Ascending aorta (tissue), 2 donors: ENCODE measurements around the gene ME1. TPM values are rescaled to one million over a fixed set of nuclear protein-coding genes. Genes with fewer than 3 reads are reported as not detected.

ENCODE experiments used
- DNase-seq, 2 donors: peaks; one replicate each; pipeline ENCODE4 v3.0.0-alpha.2; 2019; ENCODE audit warnings: low spot score in 2 of 2
- H3K27ac ChIP-seq, 2 donors: fragments of 200-600 bp; sonication (generic); one replicate each; pipeline ENCODE4 v1.5.1; 2016 to 2017; ENCODE audit warnings: mild to moderate bottlenecking in 1 of 2
- H3K27me3 ChIP-seq: fragments of 200-600 bp; sonication (generic); one replicate; pipeline ENCODE4 v1.5.1; 2017
- H3K36me3 ChIP-seq, 2 donors: fragments of 200-600 bp; sonication (generic); one replicate each; pipeline ENCODE4 v1.5.1; 2016
- H3K4me1 ChIP-seq, 2 donors: fragments of 200-600 bp; sonication (generic); one replicate each; pipeline ENCODE4 v1.5.1; 2016 to 2017; ENCODE audit warnings: mild to moderate bottlenecking in 1 of 2
- H3K4me3 ChIP-seq, 2 donors: fragments of 200-600 bp; sonication (generic); one replicate each; pipeline ENCODE4 v1.5.1; 2016 to 2017; ENCODE audit warnings: mild to moderate bottlenecking in 1 of 2
- H3K9me3 ChIP-seq, 2 donors: fragments of 200-600 bp; sonication (generic); one replicate each; pipeline ENCODE4 v1.5.1; 2016
- intact Hi-C: fragments of 100-400 bp; cut with DNase I; formaldehyde crosslinking; loops from one replicate; pipeline ENCODE4 v1.15.1; 2023
- total RNA-seq: library from RNA; depleted of rRNA; stranded (reverse); fragments of >200 nt; gene quantifications from one replicate; pipeline ENCODE4 v1.1.0, GENCODE V29; 2016
- TF ChIP-seq, protein P1 (sequence below), 3 experiments: fragments of 200-600 bp in 2 of 3; fragments of 450-650 bp in 1 of 3; sonication (generic) in 2 of 3; IDR thresholded peaks; one replicate each; pipeline ENCODE4 v1.5.1; 2016 to 2019; ENCODE audit warnings: antibody characterized with exemption in 3 of 3, mild to moderate bottlenecking in 1 of 3, moderate library complexity in 1 of 3

Gene ME1
- total RNA-seq, 1 donor from 2014 or later, result 8.4 TPM

DNA sequence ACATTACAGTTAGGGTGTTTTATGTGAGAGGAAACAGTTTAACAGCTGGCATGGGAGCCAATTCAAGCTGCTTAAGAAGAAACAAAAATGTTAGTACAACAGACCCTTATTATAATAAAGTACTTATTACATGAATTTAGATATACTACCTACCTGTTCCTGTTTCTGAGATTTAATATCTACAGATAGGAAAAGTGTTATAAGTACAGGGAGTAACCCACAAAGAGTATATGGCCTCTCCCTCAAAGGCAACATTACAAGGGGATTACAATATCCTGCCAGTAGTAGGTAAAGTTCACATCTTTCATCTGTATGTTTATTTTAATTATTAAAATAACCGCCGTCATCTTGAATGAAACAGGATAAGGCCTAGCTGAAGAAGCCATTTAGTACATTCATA lies 1.8 kb upstream of the ME1 start:
- H3K4me1 ChIP-seq, result peaks cover 0 to 7% of the 10 kb centered on the region in 2 donors
- no peak overlapping the region for H3K27ac ChIP-seq
- no peaks in the 10 kb centered on the region for H3K36me3 ChIP-seq
- TF ChIP-seq, protein P1, sequence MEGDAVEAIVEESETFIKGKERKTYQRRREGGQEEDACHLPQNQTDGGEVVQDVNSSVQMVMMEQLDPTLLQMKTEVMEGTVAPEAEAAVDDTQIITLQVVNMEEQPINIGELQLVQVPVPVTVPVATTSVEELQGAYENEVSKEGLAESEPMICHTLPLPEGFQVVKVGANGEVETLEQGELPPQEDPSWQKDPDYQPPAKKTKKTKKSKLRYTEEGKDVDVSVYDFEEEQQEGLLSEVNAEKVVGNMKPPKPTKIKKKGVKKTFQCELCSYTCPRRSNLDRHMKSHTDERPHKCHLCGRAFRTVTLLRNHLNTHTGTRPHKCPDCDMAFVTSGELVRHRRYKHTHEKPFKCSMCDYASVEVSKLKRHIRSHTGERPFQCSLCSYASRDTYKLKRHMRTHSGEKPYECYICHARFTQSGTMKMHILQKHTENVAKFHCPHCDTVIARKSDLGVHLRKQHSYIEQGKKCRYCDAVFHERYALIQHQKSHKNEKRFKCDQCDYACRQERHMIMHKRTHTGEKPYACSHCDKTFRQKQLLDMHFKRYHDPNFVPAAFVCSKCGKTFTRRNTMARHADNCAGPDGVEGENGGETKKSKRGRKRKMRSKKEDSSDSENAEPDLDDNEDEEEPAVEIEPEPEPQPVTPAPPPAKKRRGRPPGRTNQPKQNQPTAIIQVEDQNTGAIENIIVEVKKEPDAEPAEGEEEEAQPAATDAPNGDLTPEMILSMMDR (IDR thresholded peaks at IDR 0.05), result no peak
- intact Hi-C loops, result loop anchor here (5.0 kb wide), 2 partner anchors 210 to 365 kb away; partner anchors contain the start of genes DOP1A and UBE3D
- no peak overlapping the region for H3K4me3 ChIP-seq
- H3K27me3 ChIP-seq, result no peaks in the 10 kb centered on the region
- no peak for DNase-seq
- H3K9me3 ChIP-seq, result no peaks in the 10 kb centered on the region

DNA sequence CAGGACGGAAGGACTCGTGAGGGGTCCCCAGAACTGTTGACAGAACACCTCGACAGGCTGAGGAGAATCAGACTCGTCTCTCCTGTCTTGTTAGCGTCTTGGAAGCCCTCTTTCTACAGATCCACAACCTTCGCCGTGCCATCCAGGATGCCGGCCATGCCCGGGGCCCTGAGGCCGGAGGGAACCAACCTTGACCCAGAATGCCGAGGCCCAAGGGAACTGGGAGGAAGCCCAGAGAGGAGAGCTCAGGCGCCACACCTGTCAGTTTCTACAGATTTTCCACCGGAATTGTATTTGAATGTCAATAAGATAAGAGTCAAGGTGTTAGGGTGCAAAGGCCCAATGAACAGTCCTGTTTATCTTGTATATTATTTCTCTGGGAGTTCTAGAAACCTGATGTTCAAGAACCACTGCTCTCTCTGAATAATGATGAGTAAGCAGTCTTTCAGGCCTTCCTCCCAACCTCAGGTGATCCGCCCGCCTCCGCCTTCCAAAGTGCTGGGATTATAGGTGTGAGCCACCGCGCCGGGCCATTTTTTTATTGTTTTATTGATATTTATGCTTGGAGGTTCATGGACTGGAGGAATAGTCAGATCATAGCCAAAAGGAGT lies 799 bp upstream of the ME1 start:
- Histone ChIP-seq H3K4me1 (peaks cover 0 to 8% of the 10 kb centered on the region in 2 donors), H3K9me3 (no peaks in the 10 kb centered on the region), H3K4me3 (peak overlapping the region; percentile 79 to 85), H3K27ac (peak overlapping the region; percentile 68 to 76), H3K36me3 (no peaks in the 10 kb centered on the region), H3K27me3 (no peaks in the 10 kb centered on the region)
- no peak for DNase-seq
- intact Hi-C loops, result loop anchor here (5.0 kb wide), 2 partner anchors 209 to 364 kb away; partner anchors contain the start of genes DOP1A and UBE3D
- TF ChIP-seq, protein P1 (IDR thresholded peaks at IDR 0.05), result no peak

DNA sequence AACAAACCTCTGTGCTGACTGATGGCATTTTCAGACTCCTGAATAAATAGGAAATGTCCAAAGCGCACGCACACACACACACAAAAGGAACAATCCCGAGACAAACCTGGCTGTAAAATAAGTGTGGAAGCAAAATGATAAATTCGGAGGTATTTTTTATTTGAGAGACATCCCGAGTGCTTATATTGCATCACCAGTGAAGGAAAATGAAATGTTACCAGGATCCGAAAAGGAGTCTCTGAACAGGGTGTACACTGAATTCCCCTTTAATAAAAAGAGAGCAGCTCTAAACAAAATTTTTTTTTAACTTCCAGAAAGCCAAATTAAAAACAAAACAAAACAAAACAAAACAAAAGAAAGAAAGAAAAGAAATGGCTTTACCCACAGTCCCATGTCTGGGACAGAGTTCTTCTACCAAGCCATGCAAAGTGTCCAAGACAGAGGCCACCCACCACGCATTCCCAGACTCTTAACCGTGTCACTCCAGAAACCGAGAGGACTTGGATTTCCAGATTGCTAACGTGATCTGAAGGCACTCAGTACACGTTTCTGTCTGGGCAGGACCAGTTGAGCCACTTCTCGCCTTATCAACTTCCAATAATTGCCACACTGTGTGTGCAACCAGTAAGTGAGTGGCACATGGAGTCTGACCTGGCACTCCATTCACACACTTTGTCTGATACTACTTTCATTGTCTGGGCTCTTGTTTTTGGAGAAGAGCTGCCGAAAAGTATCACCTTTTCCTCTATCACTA lies 817 bp downstream of the ME1 start:
- Histone ChIP-seq H3K9me3 (no peaks in the 10 kb centered on the region), H3K4me3 (peak overlapping the region; percentile 79 to 85), H3K36me3 (no peaks in the 10 kb centered on the region), H3K27ac (peak overlapping the region; percentile 68 to 76), H3K4me1 (peaks cover 0 to 8% of the 10 kb centered on the region in 2 donors), H3K27me3 (no peaks in the 10 kb centered on the region)
- TF ChIP-seq, protein P1 (IDR thresholded peaks at IDR 0.05), result no peak
- DNase-seq, result peak in 1 of 2 donors; percentile 64
- intact Hi-C loops, result loop anchor here (5.0 kb wide), 2 partner anchors 208 to 363 kb away; partner anchors contain the start of genes DOP1A and UBE3D

DNA sequence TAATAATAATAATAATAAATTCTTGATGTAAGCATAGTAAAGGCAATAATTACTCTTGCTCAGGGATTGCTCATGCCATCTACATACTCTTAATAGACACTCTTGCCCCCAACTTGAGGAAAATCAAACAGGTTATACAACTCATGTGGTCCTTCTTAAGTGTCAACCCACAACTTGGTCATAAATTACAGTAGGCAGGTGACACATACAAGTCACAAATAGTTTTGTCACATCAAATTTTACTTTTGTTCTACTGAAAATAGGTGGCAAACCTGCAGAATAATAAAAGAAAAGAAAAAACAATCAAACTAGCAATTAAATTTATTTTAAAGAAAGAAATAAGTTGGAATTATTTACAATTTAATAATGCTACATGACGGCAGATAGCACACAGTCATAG lies 1.6 kb downstream of the ME1 start:
- H3K36me3 ChIP-seq, result no peaks in the 10 kb centered on the region
- no peak overlapping the region for H3K27ac ChIP-seq
- peak overlapping the region; percentile 79 to 85 for H3K4me3 ChIP-seq
- peaks cover 0 to 8% of the 10 kb centered on the region in 2 donors for H3K4me1 ChIP-seq
- intact Hi-C loops, result no loop called here
- TF ChIP-seq, protein P1 (IDR thresholded peaks at IDR 0.05), result no peak
- no peaks in the 10 kb centered on the region for H3K27me3 ChIP-seq
- no peak for DNase-seq
- H3K9me3 ChIP-seq, result peaks cover 0 to 8% of the 10 kb centered on the region in 2 donors

DNA sequence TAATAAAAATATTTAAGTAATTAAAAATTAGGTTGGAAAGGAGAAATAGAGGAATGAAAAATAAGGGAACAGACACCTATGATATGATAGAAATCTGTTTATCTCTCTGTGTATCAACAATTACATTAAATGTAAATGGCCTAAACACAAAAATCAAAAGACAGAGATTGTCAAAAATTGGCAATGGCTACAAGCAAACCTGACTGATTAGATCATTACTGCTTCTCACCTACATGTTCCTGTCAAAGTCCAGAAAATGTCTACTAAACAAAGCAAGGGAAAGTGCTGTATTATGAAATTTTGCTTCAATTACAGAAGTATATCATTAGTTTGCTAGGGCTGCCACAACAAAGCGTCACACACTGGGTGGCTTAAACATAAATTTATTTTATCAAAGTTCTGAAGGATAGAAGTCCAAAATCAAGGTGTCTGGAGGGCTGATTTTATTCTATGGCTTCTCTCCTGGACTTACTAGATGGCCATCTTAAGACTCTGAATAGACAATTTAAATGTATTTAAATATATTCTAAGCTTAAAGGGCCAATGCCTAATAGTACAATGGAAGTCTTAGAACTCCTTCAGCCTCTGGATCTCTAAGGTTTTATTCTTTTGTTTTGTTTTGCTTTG lies 6.3 kb downstream of the ME1 start:
- DNase-seq, result no peak
- intact Hi-C loops, result no loop called here

More for the DNA sequence above, 6.3 kb downstream of the ME1 start:
- H3K27me3 ChIP-seq, result no peaks in the 10 kb centered on the region
- H3K27ac ChIP-seq, result no peak overlapping the region
- TF ChIP-seq, protein P1 (IDR thresholded peaks at IDR 0.05), result no peak
- no peaks in the 10 kb centered on the region for H3K36me3 ChIP-seq
- H3K4me3 ChIP-seq, result no peak overlapping the region
- H3K9me3 ChIP-seq, result peaks cover 0 to 10% of the 10 kb centered on the region in 2 donors
- H3K4me1 ChIP-seq, result peaks cover 0 to 6% of the 10 kb centered on the region in 2 donors
